Astrocyte of the cerebellum (primary cell): ENCODE measurements around the gene FLCN.

Source experiments
- DNase-seq: peaks from one replicate; pipeline ENCODE4 v3.0.0-alpha.2; 2011; ENCODE audit warnings: low read depth
- H3K4me3 ChIP-seq: 2 replicates; pipeline ENCODE4 v1.5.1; 2011; ENCODE audit warnings: mild to moderate bottlenecking, low read depth, low read length, moderate library complexity
- in situ Hi-C: cut with HindIII; loops from 2 replicates; pipeline ENCODE4 v1.10.0; 2017; ENCODE audit warnings: low sequenced_read_pairs
- TF ChIP-seq, protein P1 (sequence below): IDR thresholded peaks from 2 replicates; pipeline ENCODE4 v1.5.1; 2012; ENCODE audit warnings: low read length, low read depth, moderate library complexity, mild to moderate bottlenecking; ENCODE audit errors: missing control alignments

Gene FLCN

DNA sequence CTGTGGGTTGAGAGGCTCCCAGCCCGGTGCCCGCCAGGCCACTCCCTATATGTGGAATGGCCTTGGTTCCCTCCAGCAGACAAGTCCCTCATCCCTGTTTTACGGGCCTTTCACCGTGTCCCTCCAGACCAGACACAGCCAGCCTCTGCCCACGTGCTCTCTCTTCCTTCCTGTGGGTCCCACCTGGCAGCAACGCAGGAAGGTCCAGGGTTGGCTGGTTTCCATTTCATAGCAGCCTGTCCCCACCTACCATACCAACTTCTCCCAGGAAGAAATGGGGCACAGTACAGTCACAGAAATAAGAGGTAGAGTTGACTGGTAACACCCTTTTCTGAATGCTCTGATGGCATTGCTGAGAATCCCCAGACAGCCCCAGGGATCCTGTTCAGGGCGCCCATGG, 65.8 kb downstream of the FLCN start:
- H3K4me3 ChIP-seq: no peak overlapping the region
- no peak for DNase-seq
- in situ Hi-C loops: no loop called here
- TF ChIP-seq, protein P1, sequence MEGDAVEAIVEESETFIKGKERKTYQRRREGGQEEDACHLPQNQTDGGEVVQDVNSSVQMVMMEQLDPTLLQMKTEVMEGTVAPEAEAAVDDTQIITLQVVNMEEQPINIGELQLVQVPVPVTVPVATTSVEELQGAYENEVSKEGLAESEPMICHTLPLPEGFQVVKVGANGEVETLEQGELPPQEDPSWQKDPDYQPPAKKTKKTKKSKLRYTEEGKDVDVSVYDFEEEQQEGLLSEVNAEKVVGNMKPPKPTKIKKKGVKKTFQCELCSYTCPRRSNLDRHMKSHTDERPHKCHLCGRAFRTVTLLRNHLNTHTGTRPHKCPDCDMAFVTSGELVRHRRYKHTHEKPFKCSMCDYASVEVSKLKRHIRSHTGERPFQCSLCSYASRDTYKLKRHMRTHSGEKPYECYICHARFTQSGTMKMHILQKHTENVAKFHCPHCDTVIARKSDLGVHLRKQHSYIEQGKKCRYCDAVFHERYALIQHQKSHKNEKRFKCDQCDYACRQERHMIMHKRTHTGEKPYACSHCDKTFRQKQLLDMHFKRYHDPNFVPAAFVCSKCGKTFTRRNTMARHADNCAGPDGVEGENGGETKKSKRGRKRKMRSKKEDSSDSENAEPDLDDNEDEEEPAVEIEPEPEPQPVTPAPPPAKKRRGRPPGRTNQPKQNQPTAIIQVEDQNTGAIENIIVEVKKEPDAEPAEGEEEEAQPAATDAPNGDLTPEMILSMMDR: no peak

DNA sequence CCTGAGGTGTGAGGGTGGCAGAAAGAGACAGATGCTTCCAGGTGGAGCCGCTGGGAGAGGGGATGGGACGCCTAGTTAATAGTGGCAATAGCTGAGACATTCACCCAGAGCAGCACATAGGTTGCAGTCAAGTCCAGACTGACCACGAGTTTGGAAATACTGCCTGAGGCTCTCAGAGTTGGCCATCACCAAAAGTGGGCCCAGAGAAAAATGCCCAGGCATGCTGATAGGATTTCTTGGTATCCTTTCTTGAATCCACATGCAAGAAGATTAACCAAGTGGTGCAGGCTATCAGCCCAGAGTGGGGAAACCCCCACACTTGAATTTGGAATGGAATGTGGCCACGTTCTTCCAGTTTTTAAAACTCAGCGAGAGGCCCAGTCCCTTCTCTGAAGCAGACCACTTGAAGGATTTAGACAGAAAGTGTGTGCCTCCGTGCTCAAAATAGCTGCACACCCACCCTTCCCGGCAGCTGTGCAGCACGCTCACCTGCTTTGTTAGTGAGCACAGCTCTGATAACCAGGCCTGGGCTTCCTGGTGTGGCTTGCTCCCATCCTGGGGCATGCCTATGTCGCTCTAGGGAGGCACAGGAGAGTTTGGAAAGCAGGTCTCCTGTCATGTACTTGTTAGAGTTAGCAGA, 66.5 kb downstream of the FLCN start:
- DNase-seq: no peak
- TF ChIP-seq, protein P1: no peak
- no peak overlapping the region for H3K4me3 ChIP-seq
- in situ Hi-C loops: no loop called here

DNA sequence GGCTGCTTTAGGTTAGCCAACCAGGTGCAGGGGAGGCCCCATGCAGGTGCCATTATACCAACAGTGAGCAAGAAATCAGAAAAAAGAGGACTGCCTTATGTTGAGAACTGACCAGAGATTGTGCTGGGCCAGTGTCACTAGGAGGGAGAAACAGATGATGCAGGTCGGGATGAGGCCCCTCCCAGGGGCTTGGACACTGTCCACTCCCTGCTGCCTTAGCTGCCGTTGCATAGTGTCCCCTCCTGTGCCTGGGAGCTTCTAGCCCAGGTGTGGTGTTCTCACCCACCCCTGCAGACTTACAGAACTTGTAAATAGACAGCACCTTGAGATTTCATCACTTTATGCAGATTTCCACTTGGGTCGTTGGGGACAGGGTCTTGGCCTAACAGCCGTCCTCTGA, 67.6 kb downstream of the FLCN start:
- TF ChIP-seq, protein P1: no peak
- no peak for DNase-seq
- H3K4me3 ChIP-seq: no peak overlapping the region
- in situ Hi-C loops: no loop called here

DNA sequence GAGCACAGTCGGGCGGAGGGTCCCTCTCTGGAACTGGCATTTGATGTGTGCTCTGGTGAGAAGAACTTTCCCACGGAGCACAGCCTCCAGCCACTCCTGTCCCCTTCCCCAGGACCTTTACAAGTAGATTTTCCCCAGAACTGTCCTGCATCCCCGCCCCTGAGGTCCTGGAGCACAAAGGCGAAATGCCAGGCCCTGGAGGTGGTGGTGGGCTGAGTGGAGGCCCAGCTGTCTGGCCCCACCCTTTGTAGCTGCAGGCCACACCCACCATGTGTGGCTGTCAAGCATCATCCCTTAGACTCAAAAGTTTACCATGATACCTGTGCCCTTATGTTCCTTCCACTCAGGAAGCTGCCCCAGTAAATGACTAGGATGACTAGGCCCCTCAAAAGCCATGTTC, 68.6 kb downstream of the FLCN start:
- in situ Hi-C loops: no loop called here
- TF ChIP-seq, protein P1: no peak
- no peak for DNase-seq
- H3K4me3 ChIP-seq: no peak overlapping the region

DNA sequence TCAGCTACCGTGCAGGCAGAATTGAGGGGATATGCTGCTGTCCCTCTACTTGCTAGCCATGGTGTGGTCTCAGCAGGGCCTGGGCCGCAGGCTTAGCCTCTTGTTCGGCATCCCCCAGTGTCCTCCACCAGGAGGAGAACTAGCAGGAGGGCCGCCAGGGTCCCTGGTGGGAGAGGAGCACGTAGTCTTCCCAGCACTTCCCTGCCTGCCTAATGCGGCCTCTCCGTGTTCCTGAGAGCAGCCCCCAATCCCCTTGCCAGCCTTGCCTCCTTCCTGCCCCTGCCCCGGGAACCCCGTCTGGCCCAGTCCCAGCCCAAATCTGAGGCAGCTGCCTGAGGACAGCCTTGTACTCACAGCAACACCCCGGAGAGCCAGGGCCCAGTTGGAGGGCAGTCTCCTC, 69.0 kb downstream of the FLCN start:
- DNase-seq: no peak
- TF ChIP-seq, protein P1: no peak
- in situ Hi-C loops: no loop called here
- no peak overlapping the region for H3K4me3 ChIP-seq

DNA sequence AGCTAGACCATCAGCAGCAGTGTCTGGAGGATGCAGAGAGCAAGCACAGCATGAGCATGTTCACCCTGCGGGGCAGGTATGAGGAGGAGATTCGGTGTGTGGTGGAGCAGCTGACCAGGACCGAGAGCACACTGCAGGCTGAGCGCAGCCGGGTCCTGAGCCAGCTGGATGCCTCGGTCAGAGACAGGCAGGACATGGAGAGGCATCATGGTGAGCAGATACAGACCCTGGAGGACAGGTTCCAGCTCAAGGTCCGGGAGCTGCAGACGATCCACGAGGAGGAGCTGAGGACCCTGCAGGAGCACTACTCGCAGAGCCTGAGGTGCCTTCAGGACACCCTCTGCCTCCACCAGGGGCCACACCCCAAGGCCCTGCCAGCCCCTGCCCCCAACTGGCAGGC, 69.6 kb downstream of the FLCN start:
- TF ChIP-seq, protein P1: no peak
- DNase-seq: no peak
- in situ Hi-C loops: no loop called here
- no peak overlapping the region for H3K4me3 ChIP-seq

DNA sequence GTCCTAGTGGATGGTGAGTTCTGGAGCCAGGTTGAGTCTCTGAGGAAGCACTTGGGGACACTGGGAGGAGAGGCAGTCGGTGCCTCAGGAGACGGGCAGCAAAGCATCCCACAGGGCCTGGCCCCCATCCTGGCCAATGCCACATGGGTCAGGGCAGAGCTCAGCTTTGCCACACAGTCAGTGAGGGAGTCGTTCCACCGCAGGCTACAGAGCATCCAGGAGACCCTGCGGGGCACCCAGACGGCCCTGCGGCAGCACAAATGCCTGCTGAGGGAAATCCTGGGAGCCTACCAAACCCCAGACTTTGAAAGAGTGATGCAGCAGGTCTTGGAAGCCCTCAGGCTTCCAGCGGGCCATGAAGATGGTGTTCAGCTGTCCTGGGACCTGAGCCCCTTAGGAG, 70.5 kb downstream of the FLCN start:
- in situ Hi-C loops: no loop called here
- no peak for DNase-seq
- H3K4me3 ChIP-seq: no peak overlapping the region
- TF ChIP-seq, protein P1: no peak
